ENCODE data around the gene POU2AF2.

DNA sequence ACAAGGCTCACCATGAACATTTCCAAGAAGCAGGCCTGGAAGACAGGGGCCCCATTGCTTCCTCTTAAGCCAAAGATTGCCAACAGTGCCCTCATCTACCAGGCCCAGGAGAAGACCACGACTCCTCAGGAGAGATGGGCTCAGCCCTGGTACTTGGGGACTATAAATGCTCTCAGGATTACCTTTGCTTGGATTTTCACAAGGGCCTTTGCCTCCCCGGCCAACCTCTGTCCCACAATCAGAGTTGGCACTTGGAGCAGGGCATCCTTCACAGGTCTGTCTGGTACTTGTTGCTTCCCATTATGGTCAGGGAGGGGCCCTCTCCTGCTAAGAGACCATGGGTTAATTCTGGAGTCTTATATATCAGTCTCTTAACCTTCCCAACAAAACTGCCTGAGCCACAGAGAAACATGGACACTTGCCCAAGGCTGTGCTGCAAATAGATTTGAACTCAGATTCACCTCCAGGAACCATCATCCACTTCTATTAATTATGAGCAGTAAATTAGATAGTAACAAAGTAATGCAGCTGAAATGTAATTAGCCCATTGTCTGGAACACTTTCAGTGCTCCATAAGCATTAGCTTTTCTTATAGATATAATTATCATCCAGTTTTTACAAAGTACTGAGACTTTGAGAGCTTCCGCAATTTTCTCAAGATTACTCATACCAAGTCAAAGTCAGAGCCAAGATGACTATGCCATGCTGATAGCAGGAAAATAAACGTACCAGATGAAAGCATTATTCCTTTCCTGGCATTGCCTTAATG lies 86.4 kb downstream of the POU2AF2 start:
- TF ChIP-seq CTCF (IDR thresholded peaks at IDR 0.05; ENCODE audit: low read length) (no peak), EZH2 (IDR thresholded peaks at IDR 0.05; ENCODE audit: borderline replicate concordance, low read length) (no peak)

Measured in OCI-LY1 (cell line).